ENCODE measurements around the gene ZBTB45. TPM values are rescaled to one million over a fixed set of nuclear protein-coding genes. Genes with fewer than 3 reads are reported as not detected.
A peak's percentile ranks its signal among the peaks of the same experiment; 100 is the strongest.
"Not testable (repeated sequence)": the region's sequence is repeated elsewhere in the genome, so short reads cannot be mapped to it uniquely, and the experiment has no call there.

Gene ZBTB45
- total RNA-seq, 2 experiments from 2014 or later, result 18.9 to 19.5 TPM

- ATAC-seq (ENCODE audit: low read depth) (no peak), DNase-seq (no peak)
- Mint-ChIP-seq H3K9me3 (no peaks in the 10 kb centered on the region), H3K27ac (no peak overlapping the region), H3K36me3 (peaks cover 4% of the 10 kb centered on the region), H3K4me3 (no peak overlapping the region), H3K27me3 (no peaks in the 10 kb centered on the region), H3K4me1 (peaks cover 16% of the 10 kb centered on the region)
- POLR2A ChIA-PET, result no interaction called here
Observed at GRCh38 chr19:58479736-58480480, 39.7 kb downstream of the ZBTB45 start.

DNA sequence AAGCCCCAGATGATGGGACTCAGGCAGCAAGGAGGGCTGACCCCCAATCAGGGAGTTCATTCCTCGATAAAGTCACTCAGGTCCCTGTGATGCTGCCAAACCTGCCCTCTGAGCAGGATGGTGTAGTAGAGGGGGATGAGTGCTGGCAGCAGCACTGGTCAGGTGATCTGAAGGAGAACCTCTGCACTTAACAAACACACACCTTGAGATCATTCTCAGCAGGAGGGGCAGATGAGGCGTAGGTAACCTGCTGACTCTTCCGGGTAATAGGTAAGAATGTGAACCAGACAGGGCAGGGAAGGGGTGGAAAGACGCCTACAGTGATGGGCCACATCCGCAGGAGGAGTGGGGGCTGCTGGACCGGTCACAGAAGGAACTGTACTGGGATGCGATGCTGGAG lies 40.3 kb downstream of the ZBTB45 start:
- Mint-ChIP-seq H3K27me3 (no peaks in the 10 kb centered on the region), H3K4me3 (no peak overlapping the region), H3K27ac (no peak overlapping the region), H3K9me3 (no peaks in the 10 kb centered on the region), H3K4me1 (peaks cover 20% of the 10 kb centered on the region), H3K36me3 (peaks cover 4% of the 10 kb centered on the region)
- DNase-seq (no peak), ATAC-seq (ENCODE audit: low read depth) (no peak)
- POLR2A ChIA-PET, result no interaction called here

DNA sequence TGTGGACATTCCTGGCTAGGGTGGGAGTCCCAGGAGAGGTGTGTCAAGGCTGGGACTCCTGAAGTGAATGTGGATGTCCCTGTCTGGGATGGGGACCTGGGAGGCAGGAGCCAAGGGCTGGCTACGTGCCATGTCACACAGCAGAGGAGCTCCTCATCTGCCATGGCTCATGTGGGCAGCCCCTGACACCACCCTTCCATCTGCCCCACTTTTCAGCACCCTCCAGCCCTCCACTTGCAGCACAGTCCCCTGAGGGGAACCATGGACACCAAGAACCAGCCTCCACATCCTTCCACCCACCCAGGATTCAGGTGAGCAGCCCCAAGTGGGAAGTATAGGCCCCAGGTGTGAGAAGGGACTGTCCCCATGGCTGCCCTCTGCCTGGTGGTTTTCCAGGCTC lies 41.7 kb downstream of the ZBTB45 start:
- no peak for DNase-seq
- no peak overlapping the region for H3K4me3 Mint-ChIP-seq
- H3K36me3 Mint-ChIP-seq, result peaks cover 2% of the 10 kb centered on the region
- peak overlapping the region; percentile 51 for H3K27ac Mint-ChIP-seq
- POLR2A ChIA-PET, result no interaction called here
- no peak for ATAC-seq (ENCODE audit: low read depth)
- no peaks in the 10 kb centered on the region for H3K9me3 Mint-ChIP-seq
- no peaks in the 10 kb centered on the region for H3K27me3 Mint-ChIP-seq
- peaks cover 22% of the 10 kb centered on the region for H3K4me1 Mint-ChIP-seq

DNA sequence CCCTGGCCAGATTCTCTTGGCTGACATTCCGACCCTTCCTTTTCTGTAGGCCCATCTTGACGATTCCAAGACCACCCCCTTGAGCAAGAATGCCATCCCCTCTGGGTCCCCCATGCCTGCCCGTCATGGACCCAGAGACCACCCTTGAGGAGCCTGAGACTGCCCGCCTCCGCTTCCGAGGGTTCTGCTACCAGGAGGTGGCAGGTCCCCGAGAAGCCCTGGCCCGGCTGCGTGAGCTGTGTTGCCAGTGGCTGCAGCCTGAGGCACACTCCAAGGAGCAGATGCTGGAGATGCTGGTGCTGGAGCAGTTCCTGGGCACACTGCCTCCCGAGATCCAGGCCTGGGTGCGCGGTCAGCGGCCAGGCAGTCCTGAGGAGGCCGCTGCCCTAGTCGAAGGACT lies 42.5 kb downstream of the ZBTB45 start:
- POLR2A ChIA-PET, result interaction anchor here (1.0 to 2.4 kb wide), 6 partner anchors 10 to 150 kb away, joined by 3 to 7 read pairs (median 4); partner anchors contain the start of gene ZSCAN22
- Mint-ChIP-seq H3K9me3 (no peaks in the 10 kb centered on the region), H3K4me1 (peaks cover 19% of the 10 kb centered on the region), H3K36me3 (peaks cover 1% of the 10 kb centered on the region), H3K27me3 (no peaks in the 10 kb centered on the region), H3K4me3 (peak overlapping the region; percentile 97), H3K27ac (peak overlapping the region; percentile 100)
- ATAC-seq (ENCODE audit: low read depth), result no peak
- no peak for DNase-seq

DNA sequence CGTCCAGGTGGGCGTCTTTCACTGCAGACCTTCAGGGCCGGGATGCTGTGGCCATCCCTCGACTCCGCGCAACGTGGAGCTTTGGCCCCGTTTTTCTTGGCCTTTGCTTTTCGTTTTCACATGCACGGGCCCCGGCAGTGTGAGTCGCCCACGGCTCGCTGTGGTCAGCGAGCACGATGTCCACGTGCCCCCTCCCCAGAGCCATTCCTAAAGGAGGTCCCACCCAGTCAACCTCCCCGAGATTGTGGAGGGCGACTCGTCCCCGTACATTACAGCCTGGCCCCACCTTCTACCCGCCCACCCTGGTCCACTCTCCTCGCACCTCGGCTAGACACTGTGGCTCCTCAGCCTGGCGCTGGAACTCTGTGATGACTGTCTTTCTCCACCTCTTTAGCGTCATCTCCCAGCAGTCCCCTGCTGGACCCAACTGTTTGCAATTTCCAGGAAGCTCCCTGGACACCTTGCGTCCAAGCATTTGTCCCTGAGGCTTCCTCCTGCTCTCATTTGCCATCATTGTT lies 43.1 kb downstream of the ZBTB45 start:
- no peaks in the 10 kb centered on the region for H3K27me3 Mint-ChIP-seq
- peak; percentile 5 for ATAC-seq (ENCODE audit: low read depth)
- DNase-seq, result no peak
- H3K4me1 Mint-ChIP-seq, result peaks cover 18% of the 10 kb centered on the region
- POLR2A ChIA-PET, result interaction anchor here (0.6 to 2.4 kb wide), 10 partner anchors 9 to 150 kb away, joined by 3 to 10 read pairs (median 4); partner anchors contain the start of genes TRIM28, ZBTB45 and ZSCAN22
- H3K36me3 Mint-ChIP-seq, result no peaks in the 10 kb centered on the region
- H3K27ac Mint-ChIP-seq, result peak overlapping the region; percentile 100
- no peaks in the 10 kb centered on the region for H3K9me3 Mint-ChIP-seq
- peak overlapping the region; percentile 97 for H3K4me3 Mint-ChIP-seq

- Mint-ChIP-seq H3K27ac (peak within 1 kb of the TSS; percentile 100), H3K4me1 (peaks cover 18% of the 10 kb centered on the region), H3K27me3 (no peaks in the 10 kb centered on the region), H3K4me3 (peak within 1 kb of the TSS; percentile 97), H3K9me3 (no peaks in the 10 kb centered on the region), H3K36me3 (no peaks in the 10 kb centered on the region)
- peak; percentile 98 for DNase-seq
- POLR2A ChIA-PET, result interaction anchor here (1.0 to 2.4 kb wide), 12 partner anchors 9 to 149 kb away, joined by 3 to 11 read pairs (median 4); partner anchors contain the start of genes ZBTB45, ZNF324, ZNF497 and ZSCAN22
- peak; percentile 89 for ATAC-seq (ENCODE audit: low read depth)
Observed at GRCh38 chr19:58475714-58476497, 43.7 kb downstream of the ZBTB45 start, which contains the start of gene ZNF446. Gene ZNF446 (plus strand): TSS chr19:58476352. CDS start chr19:58477219, 867 bp downstream.

GRCh38 chr19:58474997-58475713 lies 44.5 kb downstream of the ZBTB45 start:
- ATAC-seq (ENCODE audit: low read depth) (peak; percentile 2), DNase-seq (no peak)
- Mint-ChIP-seq H3K4me3 (peak overlapping the region; percentile 97), H3K9me3 (no peaks in the 10 kb centered on the region), H3K36me3 (no peaks in the 10 kb centered on the region), H3K27me3 (no peaks in the 10 kb centered on the region), H3K4me1 (peaks cover 18% of the 10 kb centered on the region), H3K27ac (peak overlapping the region; percentile 100)
- POLR2A ChIA-PET, result interaction anchor here (1.0 to 2.4 kb wide), 9 partner anchors 8 to 128 kb away, joined by 3 to 11 read pairs (median 4); partner anchors contain the start of genes ZBTB45, ZNF324 and ZNF497

DNA sequence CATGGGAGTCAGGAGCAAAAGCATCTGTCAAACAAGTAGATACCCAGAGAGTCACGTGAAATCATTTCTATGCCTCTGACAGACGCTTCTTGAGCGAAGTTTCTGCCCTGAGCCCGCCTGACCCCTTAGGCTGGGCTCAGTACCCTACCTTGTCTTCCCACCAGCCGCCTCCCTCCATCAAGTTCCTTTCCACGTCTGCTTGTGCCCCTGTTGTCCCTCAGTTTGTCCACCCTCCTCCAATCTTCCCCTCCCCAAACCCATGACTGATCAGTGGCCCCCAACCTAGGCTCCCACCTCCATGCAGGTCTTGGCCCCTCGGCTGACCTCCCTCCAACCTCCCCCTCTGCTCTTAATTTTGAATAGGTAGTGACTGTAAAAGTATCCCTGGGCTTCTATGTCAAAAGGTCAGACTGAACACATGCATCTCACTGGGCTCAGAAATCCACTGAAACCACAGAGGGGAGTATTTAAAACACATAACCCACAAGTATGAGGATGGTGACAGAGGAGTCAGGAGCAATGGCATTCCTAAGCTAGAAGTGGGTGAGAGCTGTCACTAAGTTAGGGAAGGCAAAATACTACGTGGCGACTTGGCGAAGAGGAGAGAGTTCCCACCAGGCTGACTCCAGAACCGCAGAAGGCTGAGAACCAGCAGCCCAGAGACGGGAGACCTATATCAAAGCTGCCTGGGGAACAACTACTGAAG lies 45.2 kb downstream of the ZBTB45 start:
- Mint-ChIP-seq H3K4me3 (peak overlapping the region; percentile 25), H3K27ac (peak overlapping the region; percentile 14), H3K9me3 (no peaks in the 10 kb centered on the region), H3K4me1 (peaks cover 18% of the 10 kb centered on the region), H3K36me3 (no peaks in the 10 kb centered on the region), H3K27me3 (no peaks in the 10 kb centered on the region)
- DNase-seq, result no peak
- POLR2A ChIA-PET, result interaction anchor here (1.4 to 2.3 kb wide), 2 partner anchors 39 to 45 kb away, joined by 3 to 10 read pairs; partner anchors contain the start of gene ZBTB45
- no peak for ATAC-seq (ENCODE audit: low read depth)

GRCh38 chr19:58473775-58474174 lies 45.8 kb downstream of the ZBTB45 start:
- no peak for ATAC-seq (ENCODE audit: low read depth)
- POLR2A ChIA-PET, result interaction anchor here (1.4 kb wide), 1 partner anchor 40 kb away, joined by 3 read pairs; no protein-coding TSS in a partner anchor
- H3K4me1 Mint-ChIP-seq, result peaks cover 20% of the 10 kb centered on the region

GRCh38 chr19:58471736-58472135 lies 47.9 kb downstream of the ZBTB45 start:
- POLR2A ChIA-PET, result interaction anchor here (0.6 kb wide), 1 partner anchor 702 kb away, joined by 5 read pairs; no protein-coding TSS in a partner anchor
- Mint-ChIP-seq H3K27me3 (no peaks in the 10 kb centered on the region), H3K27ac (no peak overlapping the region), H3K4me3 (no peak overlapping the region), H3K4me1 (peaks cover 25% of the 10 kb centered on the region), H3K9me3 (no peaks in the 10 kb centered on the region), H3K36me3 (no peaks in the 10 kb centered on the region)
- ATAC-seq (ENCODE audit: low read depth), result no peak
- DNase-seq, result no peak

More at GRCh38 chr19:58473775-58474174, 45.8 kb downstream of the ZBTB45 start:
- Mint-ChIP-seq H3K27me3 (no peaks in the 10 kb centered on the region), H3K27ac (no peak overlapping the region), H3K36me3 (no peaks in the 10 kb centered on the region), H3K4me3 (peak overlapping the region; percentile 6), H3K9me3 (no peaks in the 10 kb centered on the region)
- no peak for DNase-seq

- H3K4me3 Mint-ChIP-seq; POLR2A ChIA-PET; H3K9me3 Mint-ChIP-seq; DNase-seq; H3K27me3 Mint-ChIP-seq; H3K36me3 Mint-ChIP-seq; ATAC-seq (ENCODE audit: low read depth); H3K27ac Mint-ChIP-seq: not testable (repeated sequence)
- H3K4me1 Mint-ChIP-seq, result peaks cover 26% of the 10 kb centered on the region
Observed at GRCh38 chr19:58470837-58471543, 48.6 kb downstream of the ZBTB45 start.
